ENCODE results near the gene GALNTL6.

The GALNTL6 gene

DNA sequence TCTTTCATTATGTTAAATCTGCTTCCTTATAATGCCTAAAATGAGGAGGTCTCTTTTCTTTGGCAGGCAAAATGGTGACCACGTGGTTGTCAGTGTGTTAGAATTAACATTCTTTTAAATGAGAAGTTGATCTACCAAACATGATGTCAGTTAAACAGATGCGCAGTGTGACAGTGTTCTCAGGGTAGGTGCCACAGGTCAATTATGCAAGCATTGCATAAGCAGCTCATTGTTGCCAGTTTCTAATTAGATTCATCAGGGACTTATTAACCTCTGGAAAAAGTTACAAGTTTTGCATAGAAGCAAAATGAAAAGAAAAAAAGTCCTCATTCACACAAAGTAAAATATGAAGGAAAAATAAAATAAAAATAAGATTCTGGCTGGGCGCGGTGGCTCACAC, 1031.4 kb downstream of the GALNTL6 start:
- Histone ChIP-seq H3K4me1 (ENCODE audit: insufficient read depth, low read length, poor library complexity, severe bottlenecking) (no peaks in the 10 kb centered on the region), H3K9me2 (replicated peaks; ENCODE audit: low read depth, low read length) (no peaks in the 10 kb centered on the region), H3K4me2 (ENCODE audit: low read depth, low read length, poor library complexity, severe bottlenecking) (no peak overlapping the region), H3F3A (ENCODE audit: low read depth) (no peaks in the 10 kb centered on the region), H4K20me1 (ENCODE audit: insufficient read depth, low read length, poor library complexity, severe bottlenecking) (no peaks in the 10 kb centered on the region), H3K9me3 (ENCODE audit: insufficient read depth, low read depth, low read length) (no peaks in the 10 kb centered on the region), H3K9ac (ENCODE audit: low read depth, low read length, poor library complexity, severe bottlenecking) (no peak overlapping the region), H3K27me3 (ENCODE audit: insufficient read depth, low read length, poor library complexity, severe bottlenecking) (no peaks in the 10 kb centered on the region), H3K36me3 (ENCODE audit: insufficient read depth, low read length) (no peaks in the 10 kb centered on the region), H3K79me2 (ENCODE audit: insufficient read depth, low read length) (no peaks in the 10 kb centered on the region), H2AFZ (ENCODE audit: low read length) (no peak overlapping the region), H3K4me3 (ENCODE audit: low read length, poor library complexity, severe bottlenecking) (no peak overlapping the region)
- TF ChIP-seq, protein P1, sequence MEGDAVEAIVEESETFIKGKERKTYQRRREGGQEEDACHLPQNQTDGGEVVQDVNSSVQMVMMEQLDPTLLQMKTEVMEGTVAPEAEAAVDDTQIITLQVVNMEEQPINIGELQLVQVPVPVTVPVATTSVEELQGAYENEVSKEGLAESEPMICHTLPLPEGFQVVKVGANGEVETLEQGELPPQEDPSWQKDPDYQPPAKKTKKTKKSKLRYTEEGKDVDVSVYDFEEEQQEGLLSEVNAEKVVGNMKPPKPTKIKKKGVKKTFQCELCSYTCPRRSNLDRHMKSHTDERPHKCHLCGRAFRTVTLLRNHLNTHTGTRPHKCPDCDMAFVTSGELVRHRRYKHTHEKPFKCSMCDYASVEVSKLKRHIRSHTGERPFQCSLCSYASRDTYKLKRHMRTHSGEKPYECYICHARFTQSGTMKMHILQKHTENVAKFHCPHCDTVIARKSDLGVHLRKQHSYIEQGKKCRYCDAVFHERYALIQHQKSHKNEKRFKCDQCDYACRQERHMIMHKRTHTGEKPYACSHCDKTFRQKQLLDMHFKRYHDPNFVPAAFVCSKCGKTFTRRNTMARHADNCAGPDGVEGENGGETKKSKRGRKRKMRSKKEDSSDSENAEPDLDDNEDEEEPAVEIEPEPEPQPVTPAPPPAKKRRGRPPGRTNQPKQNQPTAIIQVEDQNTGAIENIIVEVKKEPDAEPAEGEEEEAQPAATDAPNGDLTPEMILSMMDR (conservative IDR thresholded peaks at IDR 0.05; ENCODE audit: low read length) = no peak
- no peak for TF ChIP-seq EZH2phosphoT487 (IDR thresholded peaks at IDR 0.05; ENCODE audit: borderline replicate concordance)

DNA sequence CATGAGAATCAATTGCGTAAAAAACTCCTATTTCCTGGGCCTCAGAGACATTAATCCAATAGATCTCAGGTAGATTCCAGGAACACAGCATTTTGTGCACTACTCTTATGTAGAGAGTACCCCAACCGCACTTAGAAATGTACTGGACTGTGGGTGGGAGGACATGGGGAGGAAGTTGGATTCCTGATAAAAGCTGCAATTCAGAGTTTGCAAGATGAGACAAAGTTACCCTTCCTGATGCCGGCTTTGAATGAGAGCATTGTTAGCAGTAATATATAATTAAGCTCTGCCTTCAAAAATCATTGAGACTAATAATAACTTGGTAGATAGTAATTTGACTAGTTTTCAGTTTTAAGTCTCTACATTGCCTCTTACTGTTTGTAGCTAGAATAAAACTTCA, 1032.1 kb downstream of the GALNTL6 start:
- H3K27me3 ChIP-seq (ENCODE audit: insufficient read depth, low read length, poor library complexity, severe bottlenecking) = no peaks in the 10 kb centered on the region
- H3K9ac ChIP-seq (ENCODE audit: low read depth, low read length, poor library complexity, severe bottlenecking) = no peak overlapping the region
- H2AFZ ChIP-seq (ENCODE audit: low read length) = no peak overlapping the region
- H3K4me3 ChIP-seq (ENCODE audit: low read length, poor library complexity, severe bottlenecking) = no peak overlapping the region
- H3K9me2 ChIP-seq (replicated peaks; ENCODE audit: low read depth, low read length) = no peaks in the 10 kb centered on the region
- no peak overlapping the region for H3K4me2 ChIP-seq (ENCODE audit: low read depth, low read length, poor library complexity, severe bottlenecking)
- no peaks in the 10 kb centered on the region for H3K79me2 ChIP-seq (ENCODE audit: insufficient read depth, low read length)
- H3F3A ChIP-seq (ENCODE audit: low read depth) = no peaks in the 10 kb centered on the region
- TF ChIP-seq, protein P1 (conservative IDR thresholded peaks at IDR 0.05; ENCODE audit: low read length) = no peak
- TF ChIP-seq EZH2phosphoT487 (IDR thresholded peaks at IDR 0.05; ENCODE audit: borderline replicate concordance) = no peak
- H3K4me1 ChIP-seq (ENCODE audit: insufficient read depth, low read length, poor library complexity, severe bottlenecking) = no peaks in the 10 kb centered on the region
- no peaks in the 10 kb centered on the region for H3K9me3 ChIP-seq (ENCODE audit: insufficient read depth, low read depth, low read length)
- no peaks in the 10 kb centered on the region for H4K20me1 ChIP-seq (ENCODE audit: insufficient read depth, low read length, poor library complexity, severe bottlenecking)
- no peaks in the 10 kb centered on the region for H3K36me3 ChIP-seq (ENCODE audit: insufficient read depth, low read length)

DNA sequence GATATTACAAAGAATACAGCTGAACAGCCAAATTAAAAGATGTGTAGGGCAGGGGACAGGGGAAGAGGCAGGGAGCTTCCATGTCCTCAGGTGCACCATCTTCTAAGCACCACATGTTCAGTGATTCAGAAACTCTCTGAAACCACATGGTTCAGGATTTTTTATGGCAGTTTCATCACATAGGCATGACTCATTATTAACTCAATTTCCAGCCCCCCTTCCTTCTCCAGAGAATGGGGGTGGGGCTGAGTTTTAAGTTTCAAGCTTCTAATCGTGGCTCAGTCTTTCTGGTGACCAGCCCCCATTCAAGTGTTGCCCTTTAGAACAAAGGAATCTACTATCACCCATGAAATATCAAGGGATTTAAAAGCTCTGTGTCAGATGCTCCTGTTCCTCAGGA, 1037.6 kb downstream of the GALNTL6 start:
- no peaks in the 10 kb centered on the region for H4K20me1 ChIP-seq (ENCODE audit: insufficient read depth, low read length, poor library complexity, severe bottlenecking)
- H3F3A ChIP-seq (ENCODE audit: low read depth) = no peaks in the 10 kb centered on the region
- H3K27me3 ChIP-seq (ENCODE audit: insufficient read depth, low read length, poor library complexity, severe bottlenecking) = no peaks in the 10 kb centered on the region
- no peaks in the 10 kb centered on the region for H3K4me1 ChIP-seq (ENCODE audit: insufficient read depth, low read length, poor library complexity, severe bottlenecking)
- no peak overlapping the region for H3K9ac ChIP-seq (ENCODE audit: low read depth, low read length, poor library complexity, severe bottlenecking)
- H2AFZ ChIP-seq (ENCODE audit: low read length) = no peak overlapping the region
- H3K36me3 ChIP-seq (ENCODE audit: insufficient read depth, low read length) = no peaks in the 10 kb centered on the region
- H3K4me2 ChIP-seq (ENCODE audit: low read depth, low read length, poor library complexity, severe bottlenecking) = no peak overlapping the region
- no peaks in the 10 kb centered on the region for H3K9me2 ChIP-seq (replicated peaks; ENCODE audit: low read depth, low read length)
- H3K79me2 ChIP-seq (ENCODE audit: insufficient read depth, low read length) = no peaks in the 10 kb centered on the region
- TF ChIP-seq, protein P1 (conservative IDR thresholded peaks at IDR 0.05; ENCODE audit: low read length) = no peak
- TF ChIP-seq EZH2phosphoT487 (IDR thresholded peaks at IDR 0.05; ENCODE audit: borderline replicate concordance) = no peak
- no peak overlapping the region for H3K4me3 ChIP-seq (ENCODE audit: low read length, poor library complexity, severe bottlenecking)
- H3K9me3 ChIP-seq (ENCODE audit: insufficient read depth, low read depth, low read length) = no peaks in the 10 kb centered on the region
